ENCODE measurements around the gene INO80D. TPM values are rescaled to one million over a fixed set of nuclear protein-coding genes. Genes with fewer than 3 reads are reported as not detected.

INO80D gene
- total and polyA plus RNA-seq, 2 of the 13 experiments (the other 11 are each of a cell fraction or from before 2014, with no cell fraction given) = 7.6 to 7.9 TPM

DNA sequence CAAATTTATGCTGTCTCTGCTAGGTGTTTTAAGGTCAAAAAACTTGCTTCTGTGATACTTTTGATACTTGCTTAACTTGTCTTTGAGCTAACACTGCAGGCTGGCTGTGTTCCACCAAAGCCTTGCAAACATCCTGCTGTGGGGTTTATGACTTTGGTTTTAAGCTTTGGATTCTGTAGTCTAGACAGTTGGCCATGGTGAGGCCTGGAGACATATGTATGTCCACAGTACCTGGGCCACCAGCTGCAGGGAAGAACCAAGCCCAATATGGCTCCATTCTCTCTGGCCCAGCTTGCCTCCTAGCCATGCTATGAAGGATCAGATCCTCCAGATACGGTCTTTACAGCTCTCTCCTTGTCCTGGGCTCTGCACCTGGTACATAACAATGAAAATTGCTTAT, 113.9 kb downstream of the INO80D start (continued):
- TF ChIP-seq, protein P1, sequence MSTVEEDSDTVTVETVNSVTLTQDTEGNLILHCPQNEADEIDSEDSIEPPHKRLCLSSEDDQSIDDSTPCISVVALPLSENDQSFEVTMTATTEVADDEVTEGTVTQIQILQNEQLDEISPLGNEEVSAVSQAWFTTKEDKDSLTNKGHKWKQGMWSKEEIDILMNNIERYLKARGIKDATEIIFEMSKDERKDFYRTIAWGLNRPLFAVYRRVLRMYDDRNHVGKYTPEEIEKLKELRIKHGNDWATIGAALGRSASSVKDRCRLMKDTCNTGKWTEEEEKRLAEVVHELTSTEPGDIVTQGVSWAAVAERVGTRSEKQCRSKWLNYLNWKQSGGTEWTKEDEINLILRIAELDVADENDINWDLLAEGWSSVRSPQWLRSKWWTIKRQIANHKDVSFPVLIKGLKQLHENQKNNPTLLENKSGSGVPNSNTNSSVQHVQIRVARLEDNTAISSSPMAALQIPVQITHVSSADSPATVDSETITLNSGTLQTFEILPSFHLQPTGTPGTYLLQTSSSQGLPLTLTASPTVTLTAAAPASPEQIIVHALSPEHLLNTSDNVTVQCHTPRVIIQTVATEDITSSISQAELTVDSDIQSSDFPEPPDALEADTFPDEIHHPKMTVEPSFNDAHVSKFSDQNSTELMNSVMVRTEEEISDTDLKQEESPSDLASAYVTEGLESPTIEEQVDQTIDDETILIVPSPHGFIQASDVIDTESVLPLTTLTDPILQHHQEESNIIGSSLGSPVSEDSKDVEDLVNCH (CRISPR knock-in tag; IDR thresholded peaks at IDR 0.05) = no peak
- no peak for TF ChIP-seq MAFG (CRISPR knock-in tag; IDR thresholded peaks at IDR 0.05)
- no peak for TF ChIP-seq ZNF597 (CRISPR knock-in tag; IDR thresholded peaks at IDR 0.05)
- no peak for TF ChIP-seq ZNF280B (CRISPR knock-in tag; IDR thresholded peaks at IDR 0.05; ENCODE audit: borderline replicate concordance)
- TF ChIP-seq, protein P2, sequence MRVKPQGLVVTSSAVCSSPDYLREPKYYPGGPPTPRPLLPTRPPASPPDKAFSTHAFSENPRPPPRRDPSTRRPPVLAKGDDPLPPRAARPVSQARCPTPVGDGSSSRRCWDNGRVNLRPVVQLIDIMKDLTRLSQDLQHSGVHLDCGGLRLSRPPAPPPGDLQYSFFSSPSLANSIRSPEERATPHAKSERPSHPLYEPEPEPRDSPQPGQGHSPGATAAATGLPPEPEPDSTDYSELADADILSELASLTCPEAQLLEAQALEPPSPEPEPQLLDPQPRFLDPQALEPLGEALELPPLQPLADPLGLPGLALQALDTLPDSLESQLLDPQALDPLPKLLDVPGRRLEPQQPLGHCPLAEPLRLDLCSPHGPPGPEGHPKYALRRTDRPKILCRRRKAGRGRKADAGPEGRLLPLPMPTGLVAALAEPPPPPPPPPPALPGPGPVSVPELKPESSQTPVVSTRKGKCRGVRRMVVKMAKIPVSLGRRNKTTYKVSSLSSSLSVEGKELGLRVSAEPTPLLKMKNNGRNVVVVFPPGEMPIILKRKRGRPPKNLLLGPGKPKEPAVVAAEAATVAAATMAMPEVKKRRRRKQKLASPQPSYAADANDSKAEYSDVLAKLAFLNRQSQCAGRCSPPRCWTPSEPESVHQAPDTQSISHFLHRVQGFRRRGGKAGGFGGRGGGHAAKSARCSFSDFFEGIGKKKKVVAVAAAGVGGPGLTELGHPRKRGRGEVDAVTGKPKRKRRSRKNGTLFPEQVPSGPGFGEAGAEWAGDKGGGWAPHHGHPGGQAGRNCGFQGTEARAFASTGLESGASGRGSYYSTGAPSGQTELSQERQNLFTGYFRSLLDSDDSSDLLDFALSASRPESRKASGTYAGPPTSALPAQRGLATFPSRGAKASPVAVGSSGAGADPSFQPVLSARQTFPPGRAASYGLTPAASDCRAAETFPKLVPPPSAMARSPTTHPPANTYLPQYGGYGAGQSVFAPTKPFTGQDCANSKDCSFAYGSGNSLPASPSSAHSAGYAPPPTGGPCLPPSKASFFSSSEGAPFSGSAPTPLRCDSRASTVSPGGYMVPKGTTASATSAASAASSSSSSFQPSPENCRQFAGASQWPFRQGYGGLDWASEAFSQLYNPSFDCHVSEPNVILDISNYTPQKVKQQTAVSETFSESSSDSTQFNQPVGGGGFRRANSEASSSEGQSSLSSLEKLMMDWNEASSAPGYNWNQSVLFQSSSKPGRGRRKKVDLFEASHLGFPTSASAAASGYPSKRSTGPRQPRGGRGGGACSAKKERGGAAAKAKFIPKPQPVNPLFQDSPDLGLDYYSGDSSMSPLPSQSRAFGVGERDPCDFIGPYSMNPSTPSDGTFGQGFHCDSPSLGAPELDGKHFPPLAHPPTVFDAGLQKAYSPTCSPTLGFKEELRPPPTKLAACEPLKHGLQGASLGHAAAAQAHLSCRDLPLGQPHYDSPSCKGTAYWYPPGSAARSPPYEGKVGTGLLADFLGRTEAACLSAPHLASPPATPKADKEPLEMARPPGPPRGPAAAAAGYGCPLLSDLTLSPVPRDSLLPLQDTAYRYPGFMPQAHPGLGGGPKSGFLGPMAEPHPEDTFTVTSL (CRISPR knock-in tag; IDR thresholded peaks at IDR 0.05; ENCODE audit: borderline replicate concordance) = 0 out of 2 replicates have a peak, but pooled peaks have one; percentile 18
- TF ChIP-seq, protein P3, sequence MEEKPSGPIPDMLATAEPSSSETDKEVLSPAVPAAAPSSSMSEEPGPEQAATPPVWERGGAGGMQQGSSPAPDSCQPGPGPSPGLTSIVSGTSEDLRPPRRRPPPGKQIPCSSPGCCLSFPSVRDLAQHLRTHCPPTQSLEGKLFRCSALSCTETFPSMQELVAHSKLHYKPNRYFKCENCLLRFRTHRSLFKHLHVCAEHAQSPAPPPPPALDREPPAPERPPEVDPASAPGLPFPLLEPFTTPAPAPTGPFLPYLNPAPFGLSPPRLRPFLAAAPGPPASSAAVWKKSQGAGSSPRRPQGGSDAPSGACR (CRISPR knock-in tag; IDR thresholded peaks at IDR 0.05) = no peak
- TF ChIP-seq, protein P4, sequence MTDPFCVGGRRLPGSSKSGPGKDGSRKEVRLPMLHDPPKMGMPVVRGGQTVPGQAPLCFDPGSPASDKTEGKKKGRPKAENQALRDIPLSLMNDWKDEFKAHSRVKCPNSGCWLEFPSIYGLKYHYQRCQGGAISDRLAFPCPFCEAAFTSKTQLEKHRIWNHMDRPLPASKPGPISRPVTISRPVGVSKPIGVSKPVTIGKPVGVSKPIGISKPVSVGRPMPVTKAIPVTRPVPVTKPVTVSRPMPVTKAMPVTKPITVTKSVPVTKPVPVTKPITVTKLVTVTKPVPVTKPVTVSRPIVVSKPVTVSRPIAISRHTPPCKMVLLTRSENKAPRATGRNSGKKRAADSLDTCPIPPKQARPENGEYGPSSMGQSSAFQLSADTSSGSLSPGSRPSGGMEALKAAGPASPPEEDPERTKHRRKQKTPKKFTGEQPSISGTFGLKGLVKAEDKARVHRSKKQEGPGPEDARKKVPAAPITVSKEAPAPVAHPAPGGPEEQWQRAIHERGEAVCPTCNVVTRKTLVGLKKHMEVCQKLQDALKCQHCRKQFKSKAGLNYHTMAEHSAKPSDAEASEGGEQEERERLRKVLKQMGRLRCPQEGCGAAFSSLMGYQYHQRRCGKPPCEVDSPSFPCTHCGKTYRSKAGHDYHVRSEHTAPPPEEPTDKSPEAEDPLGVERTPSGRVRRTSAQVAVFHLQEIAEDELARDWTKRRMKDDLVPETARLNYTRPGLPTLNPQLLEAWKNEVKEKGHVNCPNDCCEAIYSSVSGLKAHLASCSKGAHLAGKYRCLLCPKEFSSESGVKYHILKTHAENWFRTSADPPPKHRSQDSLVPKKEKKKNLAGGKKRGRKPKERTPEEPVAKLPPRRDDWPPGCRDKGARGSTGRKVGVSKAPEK (CRISPR knock-in tag; IDR thresholded peaks at IDR 0.05; ENCODE audit: borderline replicate concordance) = no peak
- 0 out of 2 replicates have a peak, but pooled peaks have one; percentile 27 for TF ChIP-seq ZBTB20 (CRISPR knock-in tag; IDR thresholded peaks at IDR 0.05; ENCODE audit: borderline replicate concordance, low read depth)
- TF ChIP-seq TEAD3 (CRISPR knock-in tag; optimal IDR thresholded peaks at IDR 0.05; ENCODE audit: borderline replicate concordance) = peak; percentile 32
- no peak for TF ChIP-seq ZFP37 (CRISPR knock-in tag; IDR thresholded peaks at IDR 0.05; ENCODE audit: borderline replicate concordance)
- TF ChIP-seq SUZ12 (IDR thresholded peaks at IDR 0.05; ENCODE audit: low read depth, low read length) = no peak
- no peak for TF ChIP-seq ZNF329 (CRISPR knock-in tag; IDR thresholded peaks at IDR 0.05; ENCODE audit: low read depth)
- TF ChIP-seq KDM2A (CRISPR knock-in tag; IDR thresholded peaks at IDR 0.05; ENCODE audit: borderline replicate concordance, low read depth) = no peak

All from HepG2 (cell line).